SJCRH30 (cell line): ENCODE measurements around the gene GRIK2. TPM values are rescaled to one million over a fixed set of nuclear protein-coding genes. Genes with fewer than 3 reads are reported as not detected.

Experiments
- DNase-seq, 2 experiments: peaks; one replicate each; pipeline ENCODE4 v3.0.0-alpha.2; 2015 to 2020
- H3K27ac ChIP-seq: fragments of 250-450 bp; sonication (Bioruptor Pico); 2 replicates; pipeline ENCODE4 v1.5.1; 2020; ENCODE audit warnings: mild to moderate bottlenecking, moderate library complexity
- H3K27me3 ChIP-seq: fragments of 250-450 bp; sonication (Bioruptor Pico); 2 replicates; pipeline ENCODE4 v1.5.1; 2020; ENCODE audit warnings: mild to moderate bottlenecking, moderate library complexity
- H3K36me3 ChIP-seq: fragments of 250-450 bp; sonication (Bioruptor Pico); 2 replicates; pipeline ENCODE4 v1.5.1; 2020; ENCODE audit warnings: mild to moderate bottlenecking, moderate library complexity
- H3K4me1 ChIP-seq: fragments of 250-450 bp; sonication (Bioruptor Pico); 2 replicates; pipeline ENCODE4 v1.5.1; 2020; ENCODE audit warnings: mild to moderate bottlenecking, moderate library complexity
- H3K4me3 ChIP-seq: fragments of 250-450 bp; sonication (Bioruptor Pico); 2 replicates; pipeline ENCODE4 v1.5.1; 2020; ENCODE audit warnings: mild to moderate bottlenecking, moderate library complexity
- H3K9me3 ChIP-seq: fragments of 250-450 bp; sonication (Bioruptor Pico); replicated peaks from 2 replicates; pipeline ENCODE4 v1.5.1; 2020; ENCODE audit warnings: mild to moderate bottlenecking, moderate library complexity
- total RNA-seq: library from RNA; depleted of rRNA; stranded (reverse); fragments of >200 nt; shearing (Covaris generic); gene quantifications from 2 replicates; pipeline ENCODE4 v1.2.3, GENCODE V29; 2014

Gene GRIK2
- total RNA-seq, 1 experiment from 2014 or later: 0.22 TPM

DNA sequence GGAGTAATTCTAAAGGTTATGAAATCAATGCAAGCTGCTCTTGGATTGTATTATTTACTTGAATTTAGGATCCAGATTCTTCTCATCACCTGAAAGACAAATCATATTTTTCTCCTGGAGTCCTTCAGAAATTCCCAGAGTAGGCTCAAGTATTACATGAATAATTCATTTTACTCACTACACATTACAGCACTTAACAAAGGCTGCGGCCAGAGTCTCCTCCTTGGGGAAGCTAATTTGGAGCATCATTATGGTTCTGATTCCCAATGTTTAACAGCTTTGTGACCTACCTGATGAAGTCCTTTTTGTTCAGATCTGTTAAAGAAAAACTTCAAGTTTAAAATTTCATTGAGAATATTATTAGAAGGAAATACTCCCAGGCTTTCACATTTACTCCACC is 28.7 kb downstream of the GRIK2 start:
- Histone ChIP-seq H3K4me1 (no peaks in the 10 kb centered on the region), H3K9me3 (no peaks in the 10 kb centered on the region), H3K27me3 (no peaks in the 10 kb centered on the region), H3K4me3 (no peak overlapping the region), H3K36me3 (no peaks in the 10 kb centered on the region), H3K27ac (no peak overlapping the region)
- DNase-seq: no peak

DNA sequence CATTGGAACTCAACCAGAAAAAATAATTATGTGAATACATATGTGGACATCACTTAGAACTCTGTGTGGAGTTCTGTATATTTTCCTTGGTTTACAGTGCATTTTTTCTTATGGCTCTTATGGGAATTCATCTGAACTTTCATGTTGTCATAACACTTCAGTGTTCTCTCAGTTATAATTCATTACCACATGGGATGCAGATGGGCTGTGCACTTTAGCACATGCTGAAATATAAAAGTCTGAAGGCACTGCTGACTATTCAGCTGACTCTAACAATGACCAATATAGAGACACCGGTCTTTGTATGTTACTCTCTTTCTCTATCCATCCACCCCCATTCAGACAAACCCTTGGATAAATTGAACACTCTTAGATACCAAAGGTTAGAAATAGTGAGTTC is 29.3 kb downstream of the GRIK2 start:
- H3K27me3 ChIP-seq: no peaks in the 10 kb centered on the region
- H3K36me3 ChIP-seq: no peaks in the 10 kb centered on the region
- no peak for DNase-seq
- H3K4me3 ChIP-seq: no peak overlapping the region
- H3K27ac ChIP-seq: no peak overlapping the region
- H3K9me3 ChIP-seq: no peaks in the 10 kb centered on the region
- no peaks in the 10 kb centered on the region for H3K4me1 ChIP-seq

DNA sequence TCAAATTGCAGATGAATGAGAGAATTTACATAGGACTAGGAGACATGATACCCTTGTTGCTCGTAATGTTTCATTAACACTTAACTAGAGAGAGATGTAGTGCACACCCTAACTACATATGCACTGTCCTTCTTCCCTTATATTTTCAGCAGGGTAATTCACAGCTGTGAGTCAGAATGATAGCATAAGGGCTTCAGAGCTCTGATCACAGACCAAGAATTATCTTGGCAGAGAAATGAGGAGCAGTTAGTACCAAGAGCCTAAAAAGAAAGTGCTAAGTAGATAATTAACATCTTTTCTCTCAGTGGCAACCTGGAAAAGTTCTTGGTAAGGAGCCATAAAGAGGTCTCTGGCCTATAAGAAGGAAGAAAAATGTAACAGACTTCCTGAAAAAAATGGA is 35.8 kb downstream of the GRIK2 start:
- Histone ChIP-seq H3K27ac (no peak overlapping the region), H3K36me3 (no peaks in the 10 kb centered on the region), H3K4me3 (no peak overlapping the region), H3K4me1 (no peaks in the 10 kb centered on the region; the same call in 1 of the 2 replicates), H3K27me3 (no peaks in the 10 kb centered on the region), H3K9me3 (no peaks in the 10 kb centered on the region)
- no peak for DNase-seq

DNA sequence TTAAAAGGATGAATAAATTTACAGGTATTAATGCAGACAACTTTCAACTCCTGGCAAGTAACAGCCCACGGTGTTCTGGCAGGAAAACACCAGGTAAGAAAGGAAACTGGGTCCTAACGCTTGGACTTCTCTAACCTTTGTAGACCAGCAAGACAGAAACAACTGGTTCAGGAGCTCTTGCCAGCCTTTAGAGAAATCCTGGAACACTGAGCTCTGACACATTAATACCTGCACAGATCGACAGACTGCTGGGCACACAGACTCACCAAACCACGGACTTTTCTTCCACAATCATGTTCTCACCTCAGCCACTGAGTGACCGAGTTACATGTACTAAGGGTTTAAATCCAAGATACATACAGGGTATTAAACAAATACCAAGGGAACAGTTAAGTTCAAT is 36.3 kb downstream of the GRIK2 start:
- Histone ChIP-seq H3K4me1 (peaks cover under 1% of the 10 kb centered on the region; the same call in 1 of the 2 replicates), H3K4me3 (no peak overlapping the region), H3K27ac (no peak overlapping the region), H3K27me3 (no peaks in the 10 kb centered on the region), H3K36me3 (no peaks in the 10 kb centered on the region), H3K9me3 (no peaks in the 10 kb centered on the region)
- no peak for DNase-seq

DNA sequence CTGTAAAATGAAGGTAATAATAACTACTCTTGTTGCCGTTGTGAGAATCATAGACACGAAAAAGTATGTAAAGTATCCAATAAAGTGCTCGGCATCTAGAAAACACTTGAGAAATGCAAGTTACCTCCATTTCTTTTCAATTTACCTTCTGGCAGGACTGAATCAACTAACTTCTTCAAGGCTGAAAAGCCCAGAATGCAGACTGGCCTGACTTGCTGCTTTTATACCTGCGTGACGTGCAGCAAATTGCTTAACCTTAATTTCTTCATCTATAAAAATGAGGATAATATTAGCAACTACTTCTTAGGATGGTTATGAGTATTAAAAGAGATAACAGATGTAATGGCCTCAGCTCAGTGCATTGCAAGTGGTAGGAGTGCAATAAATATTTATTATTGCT is 39.6 kb downstream of the GRIK2 start:
- H3K27me3 ChIP-seq: no peaks in the 10 kb centered on the region
- H3K4me1 ChIP-seq: peaks cover 8% of the 10 kb centered on the region; the same call in 1 of the 2 replicates
- no peak overlapping the region for H3K27ac ChIP-seq
- no peak for DNase-seq
- no peaks in the 10 kb centered on the region for H3K36me3 ChIP-seq
- H3K4me3 ChIP-seq: no peak overlapping the region
- no peaks in the 10 kb centered on the region for H3K9me3 ChIP-seq

DNA sequence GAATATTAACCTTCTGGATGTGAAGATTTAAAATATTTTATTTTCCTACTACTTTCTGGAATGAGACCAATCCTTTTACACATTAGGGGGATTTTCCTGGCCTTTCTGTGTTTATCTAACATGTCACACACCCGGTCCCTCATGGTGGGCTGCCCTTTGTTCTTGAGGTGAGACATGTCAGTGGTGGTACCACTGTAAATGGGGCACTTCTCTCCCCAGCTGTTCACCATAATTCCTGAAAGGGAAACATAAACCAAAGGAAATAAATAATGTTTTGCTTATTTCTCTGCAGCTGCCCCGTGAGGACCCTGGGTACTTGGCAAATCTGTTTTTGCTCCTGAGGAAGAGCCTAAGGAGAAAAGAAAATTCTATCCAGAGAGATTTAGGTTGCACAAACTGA is 41.1 kb downstream of the GRIK2 start:
- H3K9me3 ChIP-seq: no peaks in the 10 kb centered on the region
- H3K4me1 ChIP-seq: peaks cover 8% of the 10 kb centered on the region; the same call in 1 of the 2 replicates
- H3K36me3 ChIP-seq: no peaks in the 10 kb centered on the region
- H3K4me3 ChIP-seq: no peak overlapping the region
- H3K27ac ChIP-seq: no peak overlapping the region
- DNase-seq: peak; percentile 62 to 76
- H3K27me3 ChIP-seq: no peaks in the 10 kb centered on the region

DNA sequence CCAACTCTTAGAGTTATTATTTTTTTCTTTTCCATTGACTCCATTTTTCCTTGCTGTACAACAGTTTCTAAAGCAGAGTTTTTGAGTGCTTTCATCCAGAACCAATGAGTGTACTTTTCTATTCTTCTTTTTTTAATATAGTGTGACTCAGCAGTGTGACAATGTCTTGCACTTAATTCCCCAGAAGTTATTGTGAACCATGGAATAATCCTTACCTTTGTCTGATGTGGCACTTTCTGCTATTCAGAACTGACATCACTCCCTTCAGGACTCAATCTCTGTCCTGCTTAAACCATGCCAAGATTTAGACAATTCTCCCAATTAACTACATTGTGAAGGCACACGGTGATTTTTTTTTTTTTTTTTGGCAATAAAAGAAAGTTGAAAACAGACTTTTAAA is 41.5 kb downstream of the GRIK2 start:
- H3K27me3 ChIP-seq: no peaks in the 10 kb centered on the region
- no peak for DNase-seq
- H3K27ac ChIP-seq: no peak overlapping the region
- H3K4me3 ChIP-seq: no peak overlapping the region
- H3K4me1 ChIP-seq: peaks cover 8% of the 10 kb centered on the region; the same call in 1 of the 2 replicates
- no peaks in the 10 kb centered on the region for H3K9me3 ChIP-seq
- H3K36me3 ChIP-seq: no peaks in the 10 kb centered on the region

DNA sequence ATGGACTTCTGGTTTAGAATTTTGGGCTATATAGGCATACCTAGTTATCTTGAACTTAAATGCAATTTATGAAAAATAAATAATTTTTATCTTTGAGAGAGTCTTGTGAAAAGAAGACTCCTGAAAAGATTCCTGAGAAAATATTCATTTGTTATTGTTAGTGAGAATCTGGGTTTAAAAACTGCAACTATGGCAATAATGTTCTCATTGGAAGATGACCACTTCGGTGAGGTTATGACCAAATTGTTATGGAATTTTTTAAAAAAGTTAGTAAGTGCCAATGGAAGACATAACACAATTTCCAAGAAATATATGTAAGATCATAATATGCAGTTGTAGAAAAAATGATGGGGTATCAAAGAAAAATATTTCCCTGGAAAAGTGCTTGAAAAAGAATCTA is 46.3 kb downstream of the GRIK2 start:
- Histone ChIP-seq H3K36me3 (no peaks in the 10 kb centered on the region), H3K4me3 (no peak overlapping the region), H3K4me1 (peaks cover 7% of the 10 kb centered on the region; the same call in 1 of the 2 replicates), H3K9me3 (no peaks in the 10 kb centered on the region), H3K27me3 (peaks cover 4% of the 10 kb centered on the region; the same call in 1 of the 2 replicates), H3K27ac (no peak overlapping the region)
- DNase-seq: no peak

DNA sequence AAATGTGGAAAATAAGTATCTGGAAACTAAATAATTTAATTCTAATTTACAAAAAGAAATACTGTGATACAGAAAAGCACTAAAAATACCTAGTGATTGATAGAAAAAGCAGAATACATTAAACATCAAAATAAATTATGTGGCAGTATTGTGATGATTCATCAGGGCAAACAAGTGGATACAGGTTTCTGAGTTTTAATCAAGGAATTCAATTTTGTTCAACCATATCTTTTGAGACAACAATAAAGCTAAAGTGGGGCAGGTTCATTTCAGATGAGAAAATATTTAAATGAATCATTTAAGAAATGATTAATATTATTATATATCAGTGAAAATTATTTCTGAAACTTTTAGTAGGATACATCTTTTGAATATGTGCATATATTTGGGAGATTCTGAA is 49.8 kb downstream of the GRIK2 start:
- H3K9me3 ChIP-seq: no peaks in the 10 kb centered on the region
- H3K4me1 ChIP-seq: no peaks in the 10 kb centered on the region
- H3K36me3 ChIP-seq: no peaks in the 10 kb centered on the region
- no peak overlapping the region for H3K4me3 ChIP-seq
- DNase-seq: no peak
- H3K27ac ChIP-seq: no peak overlapping the region
- peaks cover 4% of the 10 kb centered on the region; the same call in 1 of the 2 replicates for H3K27me3 ChIP-seq

DNA sequence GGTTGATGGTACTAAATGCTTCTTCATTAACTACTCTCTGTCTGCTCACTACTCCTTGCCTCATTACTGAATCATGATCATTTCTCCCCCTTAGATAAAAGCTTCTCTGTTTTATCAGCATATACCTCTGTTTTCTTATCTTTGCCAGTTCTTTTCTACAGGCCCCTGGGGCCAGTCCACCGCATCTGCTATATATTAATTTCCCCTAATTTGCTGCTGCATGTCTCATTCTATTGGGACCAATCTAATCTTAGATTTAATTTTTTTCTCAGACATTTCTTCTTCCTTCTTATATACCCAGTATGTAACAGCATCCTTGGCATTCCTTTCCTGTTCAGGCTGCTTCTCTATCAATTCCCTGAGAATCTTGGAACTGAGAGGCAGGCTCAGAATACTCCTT is 51.2 kb downstream of the GRIK2 start:
- DNase-seq: no peak
- Histone ChIP-seq H3K4me1 (no peaks in the 10 kb centered on the region), H3K27ac (no peak overlapping the region), H3K4me3 (no peak overlapping the region), H3K36me3 (no peaks in the 10 kb centered on the region), H3K27me3 (peaks cover 4% of the 10 kb centered on the region; the same call in 1 of the 2 replicates), H3K9me3 (no peaks in the 10 kb centered on the region)

DNA sequence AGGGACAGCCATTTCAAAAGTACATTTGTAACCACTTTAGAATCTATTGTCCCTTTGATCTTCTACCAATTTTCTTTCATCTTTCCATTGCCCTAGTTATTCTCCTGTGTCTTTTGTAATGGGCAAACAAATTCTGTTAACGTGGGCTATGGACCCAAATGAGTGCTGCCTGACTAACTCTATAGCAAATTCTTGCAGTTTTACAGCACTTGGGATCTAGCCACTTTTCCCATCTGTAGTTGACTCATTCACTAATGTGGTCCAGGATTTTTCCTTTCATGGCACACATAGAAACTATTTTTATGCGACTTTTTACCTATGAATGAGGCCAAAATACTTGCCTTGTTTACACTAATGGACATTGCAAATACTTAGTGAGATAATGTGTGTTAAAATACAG is 52.0 kb downstream of the GRIK2 start:
- DNase-seq: no peak
- no peaks in the 10 kb centered on the region for H3K4me1 ChIP-seq
- H3K4me3 ChIP-seq: no peak overlapping the region
- H3K27me3 ChIP-seq: peaks cover 4% of the 10 kb centered on the region; the same call in 1 of the 2 replicates
- H3K36me3 ChIP-seq: no peaks in the 10 kb centered on the region
- no peak overlapping the region for H3K27ac ChIP-seq
- no peaks in the 10 kb centered on the region for H3K9me3 ChIP-seq

DNA sequence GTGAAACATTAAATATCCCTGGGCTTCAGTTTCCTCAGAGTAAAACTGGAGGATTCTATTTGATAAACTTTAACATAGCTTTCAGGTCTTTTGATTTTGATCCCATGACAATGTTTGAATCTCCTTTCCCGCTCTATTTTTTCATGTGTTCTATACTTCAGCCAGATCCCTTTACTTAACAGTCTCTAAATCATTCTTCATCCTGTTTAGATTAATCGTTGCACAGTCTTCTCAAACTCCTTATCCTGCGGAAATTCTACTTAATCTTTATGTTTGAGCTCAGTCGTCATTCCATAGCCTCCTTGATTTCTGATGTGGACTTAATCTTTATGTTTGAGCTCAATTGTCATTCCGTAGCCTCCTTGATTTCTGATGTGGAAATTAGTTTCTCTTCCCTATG is 57.4 kb downstream of the GRIK2 start:
- Histone ChIP-seq H3K36me3 (no peaks in the 10 kb centered on the region), H3K27me3 (no peaks in the 10 kb centered on the region), H3K4me1 (no peaks in the 10 kb centered on the region), H3K4me3 (no peak overlapping the region), H3K27ac (no peak overlapping the region), H3K9me3 (no peaks in the 10 kb centered on the region)
- no peak for DNase-seq

DNA sequence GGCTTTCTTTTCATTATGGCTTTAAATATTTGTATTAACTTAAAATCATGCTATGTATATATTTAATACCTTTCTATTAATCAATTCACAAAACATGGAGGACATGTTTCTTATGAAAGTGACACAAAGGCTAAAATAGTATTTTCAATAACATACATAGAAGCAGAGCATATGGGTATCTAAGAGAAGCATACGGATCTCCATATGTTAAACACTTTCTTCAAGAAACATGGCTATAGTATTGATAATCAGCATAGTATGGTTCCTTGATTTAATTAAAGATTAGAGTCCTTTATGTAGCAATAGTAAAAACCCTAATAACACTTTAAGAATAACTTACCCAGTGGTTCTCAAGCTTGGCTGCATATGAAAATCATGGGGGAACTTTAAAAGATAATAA is 58.5 kb downstream of the GRIK2 start:
- Histone ChIP-seq H3K4me1 (no peaks in the 10 kb centered on the region), H3K27ac (no peak overlapping the region), H3K9me3 (no peaks in the 10 kb centered on the region), H3K36me3 (no peaks in the 10 kb centered on the region), H3K27me3 (no peaks in the 10 kb centered on the region), H3K4me3 (no peak overlapping the region)
- DNase-seq: no peak

DNA sequence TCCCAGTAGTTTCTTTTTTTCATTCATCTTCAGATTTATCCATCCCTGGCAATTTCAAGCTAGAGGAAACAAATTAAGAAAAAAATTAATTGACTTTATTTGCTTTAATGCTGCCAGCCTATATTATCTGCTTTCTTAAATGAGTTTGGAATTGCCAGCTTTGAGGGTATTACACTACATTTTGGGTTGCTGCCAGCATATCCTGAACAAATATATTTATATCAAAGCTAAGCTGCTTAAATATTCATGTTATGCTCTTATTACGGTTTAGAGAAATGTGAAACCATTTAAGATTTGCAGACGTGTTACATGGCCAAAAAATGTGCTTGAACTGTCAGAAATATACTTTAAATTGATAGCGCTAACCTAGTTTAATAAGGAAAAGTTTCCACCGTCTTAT is 59.7 kb downstream of the GRIK2 start:
- Histone ChIP-seq H3K4me1 (no peaks in the 10 kb centered on the region), H3K9me3 (no peaks in the 10 kb centered on the region), H3K36me3 (no peaks in the 10 kb centered on the region), H3K4me3 (no peak overlapping the region), H3K27me3 (no peaks in the 10 kb centered on the region), H3K27ac (no peak overlapping the region)
- DNase-seq: no peak

DNA sequence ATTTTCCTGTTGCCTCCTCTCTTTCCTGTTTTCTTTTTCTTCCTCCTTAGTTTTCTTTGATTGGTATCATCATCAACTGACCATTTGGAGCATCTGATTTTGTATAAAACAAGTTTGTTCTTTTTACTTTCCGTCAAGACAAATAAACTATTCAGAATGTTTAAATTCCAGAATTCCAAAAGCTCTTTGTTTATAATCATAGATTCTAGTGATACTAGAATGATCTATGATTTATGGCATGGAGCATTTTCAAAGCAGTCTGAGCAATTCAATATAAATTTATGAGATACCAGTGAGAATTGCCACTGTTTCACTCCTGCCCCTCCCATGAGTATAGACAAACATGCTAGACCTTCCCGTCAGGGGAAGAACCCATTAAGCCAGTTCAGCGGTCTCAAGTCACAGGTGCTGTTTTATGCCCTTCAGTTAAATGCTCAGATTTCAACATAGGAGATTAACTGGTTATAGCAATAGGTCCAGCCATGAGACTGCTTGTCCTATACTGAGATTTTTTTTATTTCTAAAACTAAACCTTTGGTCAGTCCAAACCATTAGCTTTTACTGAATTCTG is 60.7 kb downstream of the GRIK2 start:
- Histone ChIP-seq H3K9me3 (no peaks in the 10 kb centered on the region), H3K4me1 (no peaks in the 10 kb centered on the region), H3K36me3 (no peaks in the 10 kb centered on the region), H3K4me3 (no peak overlapping the region), H3K27me3 (no peaks in the 10 kb centered on the region), H3K27ac (no peak overlapping the region)
- peak in 1 of 2 experiments; percentile 46 for DNase-seq

DNA sequence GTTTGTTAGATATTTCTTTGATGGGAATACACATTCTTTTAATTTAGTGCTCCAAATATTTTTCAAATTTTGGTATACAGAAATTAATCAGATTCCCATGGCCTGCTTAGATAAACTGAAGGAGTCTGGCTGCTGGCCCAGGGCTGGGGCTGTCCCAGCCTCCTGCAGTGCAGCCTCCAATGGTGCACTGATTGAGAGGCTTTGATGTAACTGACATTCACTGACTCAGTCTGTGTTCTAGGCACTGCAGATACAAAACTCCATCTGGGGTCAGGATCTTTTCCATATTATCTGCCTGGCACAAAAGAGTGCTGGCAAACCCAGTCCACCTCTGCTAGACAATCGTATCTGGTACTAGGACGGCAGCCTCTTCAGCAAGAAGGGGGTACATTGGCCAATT is 64.8 kb downstream of the GRIK2 start:
- Histone ChIP-seq H3K4me1 (no peaks in the 10 kb centered on the region), H3K27me3 (no peaks in the 10 kb centered on the region), H3K4me3 (no peak overlapping the region), H3K9me3 (no peaks in the 10 kb centered on the region), H3K36me3 (no peaks in the 10 kb centered on the region), H3K27ac (no peak overlapping the region)
- DNase-seq: no peak
